Astrocyte of the spinal cord (primary cell): Measurements from ENCODE around the gene COL23A1.
"Not testable (repeated sequence)": the region's sequence is repeated elsewhere in the genome, so short reads cannot be mapped to it uniquely, and the experiment has no call there.

Experiments
- DNase-seq: peaks from one replicate; pipeline ENCODE4 v3.0.0; 2011; ENCODE audit warnings: low read depth, low spot score
- H3K4me3 ChIP-seq: 2 replicates; pipeline ENCODE4 v1.5.1; 2011; ENCODE audit warnings: low read depth, mild to moderate bottlenecking, low read length, moderate library complexity
- in situ Hi-C: cut with HindIII; loops from 2 replicates; pipeline ENCODE4 v1.10.0; 2017; ENCODE audit warnings: low sequenced_read_pairs
- TF ChIP-seq, protein P1 (sequence below): IDR thresholded peaks from 2 replicates; pipeline ENCODE4 v1.5.1; 2012; ENCODE audit warnings: low read depth, mild to moderate bottlenecking, low read length, inconsistent platforms

Gene COL23A1

GRCh38 chr5:178318382-178318781 lies 271.8 kb downstream of the COL23A1 start:
- TF ChIP-seq, protein P1, sequence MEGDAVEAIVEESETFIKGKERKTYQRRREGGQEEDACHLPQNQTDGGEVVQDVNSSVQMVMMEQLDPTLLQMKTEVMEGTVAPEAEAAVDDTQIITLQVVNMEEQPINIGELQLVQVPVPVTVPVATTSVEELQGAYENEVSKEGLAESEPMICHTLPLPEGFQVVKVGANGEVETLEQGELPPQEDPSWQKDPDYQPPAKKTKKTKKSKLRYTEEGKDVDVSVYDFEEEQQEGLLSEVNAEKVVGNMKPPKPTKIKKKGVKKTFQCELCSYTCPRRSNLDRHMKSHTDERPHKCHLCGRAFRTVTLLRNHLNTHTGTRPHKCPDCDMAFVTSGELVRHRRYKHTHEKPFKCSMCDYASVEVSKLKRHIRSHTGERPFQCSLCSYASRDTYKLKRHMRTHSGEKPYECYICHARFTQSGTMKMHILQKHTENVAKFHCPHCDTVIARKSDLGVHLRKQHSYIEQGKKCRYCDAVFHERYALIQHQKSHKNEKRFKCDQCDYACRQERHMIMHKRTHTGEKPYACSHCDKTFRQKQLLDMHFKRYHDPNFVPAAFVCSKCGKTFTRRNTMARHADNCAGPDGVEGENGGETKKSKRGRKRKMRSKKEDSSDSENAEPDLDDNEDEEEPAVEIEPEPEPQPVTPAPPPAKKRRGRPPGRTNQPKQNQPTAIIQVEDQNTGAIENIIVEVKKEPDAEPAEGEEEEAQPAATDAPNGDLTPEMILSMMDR = no peak
- no peak overlapping the region for H3K4me3 ChIP-seq
- in situ Hi-C loops = no loop called here
- DNase-seq = no peak

GRCh38 chr5:178317727-178318126 lies 272.5 kb downstream of the COL23A1 start:
- in situ Hi-C loops, DNase-seq, H3K4me3 ChIP-seq: not testable (repeated sequence)

DNA sequence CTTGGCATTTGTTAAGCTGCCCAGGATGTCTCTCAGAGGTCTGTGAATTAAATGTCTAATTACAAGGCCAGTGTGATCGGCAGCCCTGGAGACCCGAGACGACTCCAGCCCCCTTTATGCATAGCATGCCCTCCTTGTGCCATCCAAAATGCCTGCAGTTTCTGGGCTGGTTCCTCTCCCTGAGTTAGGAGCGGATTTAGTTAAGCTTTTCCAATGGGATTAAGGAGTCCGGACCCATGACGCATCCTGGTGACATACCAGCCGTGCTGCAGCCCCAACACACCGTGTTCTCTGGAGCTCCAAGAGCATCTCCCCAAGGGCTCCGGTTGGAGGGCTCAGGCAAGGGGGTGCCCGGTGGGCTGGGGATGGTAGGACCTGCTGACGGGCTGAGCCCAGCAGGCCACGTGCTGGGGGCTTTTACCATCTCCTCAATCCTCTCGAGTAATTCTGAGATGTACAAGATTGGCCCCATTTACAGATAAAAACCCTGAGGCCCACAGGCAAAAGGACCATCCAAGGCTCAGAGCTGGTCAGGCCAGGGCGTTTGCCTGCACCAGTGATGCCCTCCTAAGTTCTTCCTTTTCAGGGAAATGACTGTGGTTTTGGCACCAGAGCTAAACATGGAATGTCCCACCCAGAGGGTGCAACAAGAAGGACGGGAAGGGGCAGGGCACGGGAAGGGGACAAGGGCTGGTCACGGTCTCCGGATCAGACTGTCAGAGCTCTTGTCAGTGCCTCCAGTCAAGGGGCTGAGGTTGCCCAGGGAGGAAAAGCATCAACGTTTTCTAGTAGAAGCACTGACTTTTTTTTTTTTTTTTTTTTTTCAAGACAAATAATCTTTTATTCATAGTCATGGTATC lies 275.0 kb downstream of the COL23A1 start:
- no peak overlapping the region for H3K4me3 ChIP-seq
- TF ChIP-seq, protein P1 = no peak
- in situ Hi-C loops = no loop called here
- no peak for DNase-seq

GRCh38 chr5:178314061-178314660 lies 276.0 kb downstream of the COL23A1 start:
- TF ChIP-seq, protein P1 = no peak
- no peak overlapping the region for H3K4me3 ChIP-seq
- DNase-seq = no peak
- in situ Hi-C loops = no loop called here

DNA sequence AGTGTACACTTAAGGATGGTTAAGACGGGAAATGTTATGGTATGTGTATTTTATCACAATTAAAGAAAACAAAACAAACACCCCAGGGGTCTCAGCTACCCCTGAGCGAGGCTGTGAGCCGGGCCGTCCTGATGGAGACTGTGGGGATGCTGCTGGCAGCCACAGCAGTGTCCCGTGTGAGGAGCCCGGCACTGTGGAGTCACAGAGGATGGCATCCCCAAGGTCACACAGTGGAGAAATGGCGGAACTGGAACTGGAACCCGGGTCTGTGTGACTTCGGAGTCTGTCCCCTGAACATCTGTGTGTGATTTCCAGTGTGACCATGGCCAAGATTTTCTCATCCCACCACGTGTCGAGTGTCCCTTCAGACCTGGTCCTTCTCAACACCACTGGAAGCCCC lies 276.9 kb downstream of the COL23A1 start:
- TF ChIP-seq, protein P1 = no peak
- in situ Hi-C loops = no loop called here
- DNase-seq = no peak
- no peak overlapping the region for H3K4me3 ChIP-seq

DNA sequence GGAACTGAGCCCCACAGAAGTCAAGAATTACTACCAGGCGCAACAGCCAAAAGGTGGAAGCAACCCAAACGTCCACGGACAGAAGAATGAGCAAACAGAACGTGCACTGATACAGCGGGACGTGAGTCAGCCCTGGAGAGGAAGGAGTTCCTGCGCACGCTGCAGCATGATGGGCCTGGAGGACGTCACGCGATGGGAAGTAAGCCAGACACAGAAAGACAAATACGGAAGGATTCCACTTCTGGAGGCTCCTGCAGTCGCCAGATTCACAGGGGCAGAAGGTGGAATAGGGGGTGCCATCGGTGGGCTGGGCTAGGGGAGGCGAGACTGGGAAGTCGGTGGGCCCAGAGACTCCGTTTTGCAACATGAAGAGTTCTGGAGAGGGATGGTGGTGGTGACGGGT lies 277.3 kb downstream of the COL23A1 start:
- TF ChIP-seq, protein P1 = no peak
- no peak overlapping the region for H3K4me3 ChIP-seq
- in situ Hi-C loops = no loop called here
- no peak for DNase-seq
